SK-N-SH (cell line): ENCODE data around the gene ITGAL. TPM values are rescaled to one million over a fixed set of nuclear protein-coding genes. Genes with fewer than 3 reads are reported as not detected.

Experiments used
- CTCF ChIA-PET: fragments of 300-600, 350-600 bp; formaldehyde crosslinking; extraction: SDS; loops from one replicate; lab custom pipeline; 2021; lab: Yijun Ruan, JAX
- POLR2A ChIA-PET: fragments of 350-600 bp; sonication (Branson Sonifier 250); formaldehyde crosslinking; extraction: SDS; loops from one replicate; lab custom pipeline; 2020; ENCODE audit warnings: antibody characterized with exemption, inconsistent platforms; lab: Yijun Ruan, JAX
- DNase-seq: peaks from one replicate; pipeline ENCODE4 v3.0.0; 2012
- H2AFZ ChIP-seq: fragments of 200-600 bp; sonication (generic); 2 replicates; pipeline ENCODE4 v1.8.1; 2016; ENCODE audit warnings: antibody characterized with exemption, mild to moderate bottlenecking, low read depth
- H3F3A ChIP-seq: fragments of 200-600 bp; sonication (generic); replicated peaks from 2 replicates; pipeline ENCODE3; 2016; ENCODE audit warnings: antibody characterized with exemption, mild to moderate bottlenecking; ENCODE audit not compliant: insufficient read depth
- H3K27ac ChIP-seq, 2 experiments: fragments of 200-500 bp in 1 of 2; fragments of 200-600 bp in 1 of 2; sonication (Bioruptor generic) in 1 of 2; sonication (generic), shearing (Covaris generic) in 1 of 2; 2 replicates each; pipeline versions ENCODE4 v1.5.1 to v1.6.1; 2014 to 2016; ENCODE audit warnings: low read depth in 2 of 2, inconsistent platforms in 1 of 2, low read length in 1 of 2, mild to moderate bottlenecking in 1 of 2, mixed read lengths in 1 of 2
- H3K27me3 ChIP-seq: fragments of 200-600 bp; sonication (generic), shearing (Covaris generic); 2 replicates; pipeline ENCODE4 v1.6.1; 2016; ENCODE audit warnings: mixed run types; ENCODE audit not compliant: insufficient read depth
- H3K36me3 ChIP-seq, 2 experiments: fragments of 200-500 bp in 1 of 2; fragments of 200-600 bp in 1 of 2; sonication (Bioruptor generic) in 1 of 2; sonication (generic) in 1 of 2; replicated peaks in 1 of 2; 2 replicates each; pipeline versions ENCODE3 to v1.5.1; 2014 to 2016; ENCODE audit warnings: low read length in 1 of 2, mild to moderate bottlenecking in 1 of 2; ENCODE audit not compliant: insufficient read depth in 2 of 2, control insufficient read depth in 1 of 2
- H3K4me1 ChIP-seq, 2 experiments: fragments of 200-500 bp in 1 of 2; fragments of 200-600 bp in 1 of 2; sonication (Bioruptor generic) in 1 of 2; sonication (generic), shearing (Covaris generic) in 1 of 2; 2 replicates each; pipeline versions ENCODE4 v1.5.1 to v1.6.1; 2014 to 2016; ENCODE audit warnings: low read depth in 1 of 2, low read length in 1 of 2, mixed run types in 1 of 2; ENCODE audit not compliant: insufficient read depth in 2 of 2, control insufficient read depth in 1 of 2
- H3K4me2 ChIP-seq: fragments of 200-600 bp; sonication (generic), shearing (Covaris generic); 2 replicates; pipeline ENCODE4 v1.6.1; 2017; ENCODE audit warnings: mixed run types
- H3K4me3 ChIP-seq, 2 experiments: fragments of 200-500 bp in 1 of 2; fragments of 200-600 bp in 1 of 2; sonication (Bioruptor generic) in 1 of 2; sonication (generic), shearing (Covaris generic) in 1 of 2; 2 replicates each; pipeline versions ENCODE4 v1.5.1 to v1.8.1; 2014 to 2016; ENCODE audit warnings: low read depth in 2 of 2, inconsistent platforms in 1 of 2, low read length in 1 of 2, mild to moderate bottlenecking in 1 of 2, mixed read lengths in 1 of 2, moderate library complexity in 1 of 2
- H3K79me2 ChIP-seq: fragments of 200-600 bp; sonication (generic); 2 replicates; pipeline ENCODE4 v1.8.1; 2017; ENCODE audit warnings: mild to moderate bottlenecking; ENCODE audit not compliant: insufficient read depth
- H3K9ac ChIP-seq: fragments of 200-600 bp; sonication (generic); 2 replicates; pipeline ENCODE4 v1.6.1; 2017; ENCODE audit warnings: mixed run types
- H3K9me2 ChIP-seq: fragments of 200-600 bp; sonication (generic); 2 replicates; pipeline ENCODE4 v1.6.1; 2017; ENCODE audit warnings: mixed run types
- H3K9me3 ChIP-seq: fragments of 200-600 bp; sonication (generic); 2 replicates; pipeline ENCODE4 v1.6.1; 2017; ENCODE audit warnings: mixed run types, mild to moderate bottlenecking, moderate library complexity
- H4K20me1 ChIP-seq: fragments of 200-600 bp; sonication (generic); 2 replicates; pipeline ENCODE4 v1.6.1; 2017; ENCODE audit warnings: mild to moderate bottlenecking, mixed run types; ENCODE audit not compliant: insufficient read depth
- ELF1 ChIP-seq: IDR thresholded peaks from 2 replicates; pipeline ENCODE4 v1.4.0; 2012
- FOSL2 ChIP-seq: IDR thresholded peaks from 2 replicates; pipeline ENCODE4 v1.4.0; 2012; ENCODE audit warnings: low read depth, mild to moderate bottlenecking, moderate library complexity, borderline replicate concordance
- FOXJ3 ChIP-seq: sonication (generic); formaldehyde crosslinking; IDR thresholded peaks from 2 replicates; pipeline ENCODE4 v1.5.1; 2020; ENCODE audit warnings: mild to moderate bottlenecking, missing genetic modification reagents
- FOXM1 ChIP-seq: IDR thresholded peaks from 2 replicates; pipeline ENCODE4 v1.4.0; 2012; ENCODE audit warnings: low read depth, mild to moderate bottlenecking
- GABPA ChIP-seq: IDR thresholded peaks from 2 replicates; pipeline ENCODE4 v1.4.0; 2012; ENCODE audit warnings: low read depth, mild to moderate bottlenecking
- IRF3 ChIP-seq: fragments of 150-350 bp; IDR thresholded peaks from 2 replicates; pipeline ENCODE4 v1.6.1; 2016; ENCODE audit warnings: mild to moderate bottlenecking, low read depth, low read length
- MAX ChIP-seq: IDR thresholded peaks from 2 replicates; pipeline ENCODE4 v1.4.0; 2012; ENCODE audit warnings: low read depth
- MEF2A ChIP-seq: IDR thresholded peaks from 2 replicates; pipeline ENCODE4 v1.4.0; 2012; ENCODE audit warnings: low read depth, borderline replicate concordance
- RAD21 ChIP-seq: IDR thresholded peaks from 2 replicates; pipeline ENCODE4 v1.6.1; 2012; ENCODE audit warnings: mild to moderate bottlenecking, low read length
- RXRA ChIP-seq: IDR thresholded peaks from 2 replicates; pipeline ENCODE4 v1.4.0; 2012; ENCODE audit warnings: low read depth, mild to moderate bottlenecking, borderline replicate concordance
- SIN3A ChIP-seq: IDR thresholded peaks from 2 replicates; pipeline ENCODE4 v1.6.1; 2012; ENCODE audit warnings: low read depth, mild to moderate bottlenecking, low read length, moderate library complexity, borderline replicate concordance
- TAF1 ChIP-seq: IDR thresholded peaks from 2 replicates; pipeline ENCODE4 v1.6.1; 2012; ENCODE audit warnings: low read depth, mild to moderate bottlenecking, low read length, moderate library complexity, borderline replicate concordance
- TCF12 ChIP-seq: IDR thresholded peaks from 2 replicates; pipeline ENCODE4 v1.4.0; 2012
- TEAD4 ChIP-seq: IDR thresholded peaks from 2 replicates; pipeline ENCODE4 v1.4.0; 2012; ENCODE audit warnings: mild to moderate bottlenecking, borderline replicate concordance; ENCODE audit not compliant: insufficient read depth
- YY1 ChIP-seq: IDR thresholded peaks from 2 replicates; pipeline ENCODE4 v1.4.0; 2012; ENCODE audit warnings: low read depth, mild to moderate bottlenecking
- WGBS: methylation state at CpG from one replicate; pipeline ENCODE4 v1.1.6; 2017; ENCODE audit warnings: low lambda C conversion rate; 5-methylcytosine and 5-hydroxymethylcytosine counted together
- polyA plus RNA-seq, 3 experiments: library from polyadenylated mRNA; depleted of rRNA; stranded (reverse); fragments of >200 nt; gene quantifications; 2 replicates each; pipeline ENCODE4 v1.2.3, GENCODE V29; 2012
- TF ChIP-seq, protein P1 (sequence below): IDR thresholded peaks from 2 replicates; pipeline ENCODE4 v1.4.0; 2012; ENCODE audit warnings: low read depth, borderline replicate concordance
- TF ChIP-seq, protein P2 (sequence below): fragments of 150-350 bp; IDR thresholded peaks from 2 replicates; pipeline ENCODE4 v1.6.1; 2017; ENCODE audit warnings: antibody characterized with exemption, low read length, low read depth, borderline replicate concordance

ITGAL gene
- polyA plus RNA-seq, 1 of the 3 experiments (the other 2 are of a cell fraction) = 0.12 TPM

DNA sequence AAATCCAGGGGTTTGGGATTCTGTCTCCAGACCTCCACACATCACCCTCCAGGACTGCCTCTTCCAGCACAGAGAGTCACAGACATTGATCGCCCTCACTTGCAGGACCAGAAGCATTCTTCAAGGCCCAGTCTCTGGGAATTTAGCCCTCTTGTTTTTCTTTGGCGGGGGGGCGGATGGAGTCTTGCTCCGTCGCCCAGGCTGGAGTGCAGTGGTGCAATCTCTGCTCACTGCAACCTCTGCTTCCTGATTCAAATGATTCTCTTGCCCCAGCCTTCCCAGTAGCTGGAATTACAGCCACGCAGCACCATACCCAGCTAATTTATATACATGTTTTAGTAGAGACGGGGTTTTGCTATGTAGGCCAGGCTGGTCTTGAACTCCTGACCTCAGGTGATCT, 8.5 kb upstream of the ITGAL start (continued):
- no peak for TF ChIP-seq GABPA

DNA sequence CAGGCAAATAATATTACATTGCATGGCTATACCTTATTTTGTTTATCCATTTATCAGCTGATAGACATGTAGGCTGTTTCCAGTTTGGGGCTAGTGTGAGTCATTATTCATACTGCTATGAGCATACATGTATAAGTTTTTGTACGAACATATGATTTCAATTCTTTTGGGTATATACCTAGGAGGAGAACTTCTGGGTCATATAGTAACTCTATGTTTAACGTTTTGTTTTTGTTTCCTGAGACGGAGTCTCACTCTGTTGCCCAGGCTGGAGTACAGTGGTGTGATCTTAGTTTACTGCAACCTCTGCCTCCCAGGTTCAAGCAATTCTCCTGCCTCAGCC, 2.4 kb upstream of the ITGAL start:
- no peaks in the 10 kb centered on the region for H4K20me1 ChIP-seq
- no peaks in the 10 kb centered on the region for H3K79me2 ChIP-seq
- H3F3A ChIP-seq = no peaks in the 10 kb centered on the region
- no peak for DNase-seq
- 71% methylated on average over 3 of the region's 3 CpGs for WGBS
- H3K27me3 ChIP-seq = 0 out of 2 replicates have a peak, but pooled peaks cover 4% of the 10 kb centered on the region
- no peaks in the 10 kb centered on the region for H3K4me1 ChIP-seq
- peak overlapping the region; percentile 22; the same call in 1 of the 2 replicates for H2AFZ ChIP-seq
- TF ChIP-seq SIN3A (no peak), ELF1 (no peak), YY1 (no peak), TCF12 (no peak), MAX (no peak), FOSL2 (no peak), FOXM1 (no peak), RXRA (no peak)
- TF ChIP-seq, protein P1, sequence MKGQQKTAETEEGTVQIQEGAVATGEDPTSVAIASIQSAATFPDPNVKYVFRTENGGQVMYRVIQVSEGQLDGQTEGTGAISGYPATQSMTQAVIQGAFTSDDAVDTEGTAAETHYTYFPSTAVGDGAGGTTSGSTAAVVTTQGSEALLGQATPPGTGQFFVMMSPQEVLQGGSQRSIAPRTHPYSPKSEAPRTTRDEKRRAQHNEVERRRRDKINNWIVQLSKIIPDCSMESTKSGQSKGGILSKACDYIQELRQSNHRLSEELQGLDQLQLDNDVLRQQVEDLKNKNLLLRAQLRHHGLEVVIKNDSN = no peak
- TF ChIP-seq, protein P2, sequence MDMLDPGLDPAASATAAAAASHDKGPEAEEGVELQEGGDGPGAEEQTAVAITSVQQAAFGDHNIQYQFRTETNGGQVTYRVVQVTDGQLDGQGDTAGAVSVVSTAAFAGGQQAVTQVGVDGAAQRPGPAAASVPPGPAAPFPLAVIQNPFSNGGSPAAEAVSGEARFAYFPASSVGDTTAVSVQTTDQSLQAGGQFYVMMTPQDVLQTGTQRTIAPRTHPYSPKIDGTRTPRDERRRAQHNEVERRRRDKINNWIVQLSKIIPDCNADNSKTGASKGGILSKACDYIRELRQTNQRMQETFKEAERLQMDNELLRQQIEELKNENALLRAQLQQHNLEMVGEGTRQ = no peak
- no peak overlapping the region for H3K27ac ChIP-seq
- no peaks in the 10 kb centered on the region for H3K9me2 ChIP-seq
- POLR2A ChIA-PET = no interaction called here
- CTCF ChIA-PET = interaction anchor here (1.1 kb wide), 1 partner anchor 9 kb away, joined by 3 read pairs; no protein-coding TSS in a partner anchor
- H3K9me3 ChIP-seq = no peaks in the 10 kb centered on the region
- no peak overlapping the region for H3K4me3 ChIP-seq
- no peaks in the 10 kb centered on the region for H3K36me3 ChIP-seq
- H3K9ac ChIP-seq = no peak overlapping the region
- no peak overlapping the region for H3K4me2 ChIP-seq

DNA sequence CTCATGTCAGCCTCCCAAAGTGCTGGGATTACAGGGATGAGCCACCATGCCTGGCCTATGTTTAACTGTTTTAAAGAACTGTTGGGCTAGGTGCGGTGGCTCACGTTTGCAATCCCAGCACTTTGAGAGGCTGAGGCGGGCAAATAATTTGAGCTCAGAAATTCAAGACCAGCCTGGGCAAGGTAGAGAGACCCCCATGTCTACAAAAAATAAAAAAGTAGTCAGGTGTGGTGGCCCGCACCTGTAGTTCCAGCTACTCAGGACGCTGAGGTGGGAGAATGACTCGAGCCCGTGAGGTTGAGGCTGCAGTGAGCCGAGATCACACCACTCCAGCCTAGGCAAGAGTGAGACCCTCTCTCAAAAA, 1.9 kb upstream of the ITGAL start:
- CTCF ChIA-PET = interaction anchor here (1.1 kb wide), 1 partner anchor 9 kb away, joined by 3 read pairs; no protein-coding TSS in a partner anchor
- Histone ChIP-seq H3K27ac (no peak overlapping the region), H3K9ac (no peak overlapping the region), H3F3A (no peaks in the 10 kb centered on the region), H3K4me1 (no peaks in the 10 kb centered on the region), H4K20me1 (no peaks in the 10 kb centered on the region), H3K79me2 (no peaks in the 10 kb centered on the region), H3K9me3 (no peaks in the 10 kb centered on the region), H3K27me3 (0 out of 2 replicates have a peak, but pooled peaks cover 5% of the 10 kb centered on the region), H2AFZ (no peak overlapping the region), H3K4me2 (no peak overlapping the region), H3K4me3 (no peak overlapping the region), H3K36me3 (no peaks in the 10 kb centered on the region), H3K9me2 (no peaks in the 10 kb centered on the region)
- WGBS = 84% methylated on average over 8 of the region's 8 CpGs
- POLR2A ChIA-PET = no interaction called here
- DNase-seq = no peak
- TF ChIP-seq MEF2A (no peak), TEAD4 (no peak), RAD21 (no peak), TAF1 (no peak), FOSL2 (no peak), SIN3A (no peak), IRF3 (no peak), FOXJ3 (no peak)
- TF ChIP-seq, protein P2 = no peak
